ENCODE measurements around the gene DALRD3.
A peak's percentile ranks its signal among the peaks of the same experiment; 100 is the strongest.

Gene DALRD3

DNA sequence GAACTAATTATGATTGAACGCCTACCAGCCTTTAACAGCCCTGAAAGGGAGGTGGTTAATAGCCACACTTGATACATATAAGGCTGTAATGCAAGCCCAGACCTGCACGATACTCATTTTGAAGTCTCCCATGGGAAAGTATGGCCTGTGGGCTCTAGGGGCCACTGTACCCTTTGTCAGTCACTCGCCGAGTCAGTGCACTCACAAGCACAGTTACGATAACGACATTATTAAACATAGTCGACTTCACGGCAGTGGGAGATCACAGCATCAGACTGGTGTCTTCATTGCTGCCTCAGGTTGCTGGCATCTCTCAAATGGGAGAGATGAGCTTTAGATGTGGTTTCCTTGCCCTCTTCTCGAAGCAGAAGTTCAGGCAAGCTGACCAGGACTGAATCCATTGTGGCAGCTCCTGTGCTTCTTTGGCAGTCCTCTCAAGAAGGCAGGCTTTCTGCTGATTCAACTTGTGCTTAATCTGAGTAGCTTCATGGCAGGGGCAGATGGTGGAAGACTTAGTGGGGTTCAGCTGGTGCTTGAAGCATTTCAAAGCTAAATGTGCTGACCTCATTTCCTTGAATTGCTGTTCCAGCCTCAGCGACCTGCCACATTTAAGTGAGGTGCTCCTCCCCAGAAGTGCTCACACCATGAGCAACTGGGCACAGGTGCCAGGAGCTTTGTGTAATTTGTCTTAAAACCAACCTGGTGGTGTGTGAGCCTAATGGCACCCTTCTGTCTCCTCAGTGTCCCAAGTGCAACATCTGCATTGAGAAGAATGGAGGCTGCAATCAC is 44.1 kb downstream of the DALRD3 start:
- DNase-seq: no peak

- DNase-seq: no peak
These were observed 47.8 kb downstream of the DALRD3 start for GRCh38 chr3:48970586-48970985.

GRCh38 chr3:48966876-48967361 is 51.5 kb downstream of the DALRD3 start:
- DNase-seq: peak; percentile 24

GRCh38 chr3:48966367-48966766 is 52.0 kb downstream of the DALRD3 start:
- no peak for DNase-seq
